SJSA1 (cell line): ENCODE measurements around the gene TRIM50. TPM values are rescaled to one million over a fixed set of nuclear protein-coding genes. Genes with fewer than 3 reads are reported as not detected.

Experiments used
- DNase-seq, 2 experiments: peaks; one replicate each; pipeline ENCODE4 v3.0.0-alpha.2; 2015 to 2020; ENCODE audit warnings: low spot score in 2 of 2, low read depth in 1 of 2
- H3K27ac ChIP-seq: fragments of 250-450 bp; sonication (Bioruptor Pico); 2 replicates; pipeline ENCODE4 v1.5.1; 2020; ENCODE audit warnings: mild to moderate bottlenecking, moderate library complexity
- H3K27me3 ChIP-seq: fragments of 250-450 bp; sonication (Bioruptor Pico); replicated peaks from 2 replicates; pipeline ENCODE4 v1.5.1; 2020; ENCODE audit warnings: mild to moderate bottlenecking, moderate library complexity
- H3K36me3 ChIP-seq: fragments of 250-450 bp; sonication (Bioruptor Pico); 2 replicates; pipeline ENCODE4 v1.5.1; 2020; ENCODE audit warnings: mild to moderate bottlenecking
- H3K4me1 ChIP-seq: fragments of 250-450 bp; sonication (Bioruptor Pico); replicated peaks from 2 replicates; pipeline ENCODE4 v1.6.1; 2021; ENCODE audit warnings: mild to moderate bottlenecking
- H3K4me3 ChIP-seq: fragments of 250-450 bp; sonication (Bioruptor Pico); 2 replicates; pipeline ENCODE4 v1.5.1; 2020; ENCODE audit warnings: mild to moderate bottlenecking
- H3K9me3 ChIP-seq: fragments of 250-450 bp; sonication (Bioruptor Pico); replicated peaks from 2 replicates; pipeline ENCODE4 v1.5.1; 2020; ENCODE audit warnings: mild to moderate bottlenecking
- total RNA-seq: library from RNA; depleted of rRNA; stranded (reverse); fragments of >200 nt; shearing (Covaris generic); gene quantifications from 2 replicates; pipeline ENCODE4 v1.2.3, GENCODE V29; 2014

Gene TRIM50
- total RNA-seq, 1 experiment from 2014 or later, result not detected

- H3K27ac ChIP-seq, result no peak overlapping the region
Observed at GRCh38 chr7:73358590-73359275, 30.9 kb upstream of the TRIM50 start.

GRCh38 chr7:73356159-73356558 lies 28.3 kb upstream of the TRIM50 start:
- H3K9me3 ChIP-seq, result no peaks in the 10 kb centered on the region
- H3K27me3 ChIP-seq, result no peaks in the 10 kb centered on the region
- no peak for DNase-seq
- H3K4me3 ChIP-seq, result no peak overlapping the region
- peaks cover 10% of the 10 kb centered on the region for H3K4me1 ChIP-seq
- H3K27ac ChIP-seq, result no peak overlapping the region
- no peaks in the 10 kb centered on the region for H3K36me3 ChIP-seq

More at GRCh38 chr7:73358590-73359275, 30.9 kb upstream of the TRIM50 start:
- Histone ChIP-seq H3K9me3 (no peaks in the 10 kb centered on the region), H3K36me3 (no peaks in the 10 kb centered on the region), H3K4me1 (peaks cover 10% of the 10 kb centered on the region), H3K4me3 (peak overlapping the region; percentile 8; the same call in 1 of the 2 replicates), H3K27me3 (no peaks in the 10 kb centered on the region)
- no peak for DNase-seq

- no peak for DNase-seq
Observed at GRCh38 chr7:73354821-73355220, 26.9 kb upstream of the TRIM50 start.

GRCh38 chr7:73354196-73354595 lies 26.3 kb upstream of the TRIM50 start:
- Histone ChIP-seq H3K27ac (no peak overlapping the region), H3K9me3 (no peaks in the 10 kb centered on the region), H3K27me3 (no peaks in the 10 kb centered on the region), H3K4me3 (no peak overlapping the region), H3K4me1 (peaks cover 10% of the 10 kb centered on the region), H3K36me3 (no peaks in the 10 kb centered on the region)
- DNase-seq, result no peak

More at GRCh38 chr7:73354821-73355220, 26.9 kb upstream of the TRIM50 start:
- peaks cover 10% of the 10 kb centered on the region for H3K4me1 ChIP-seq
- no peaks in the 10 kb centered on the region for H3K36me3 ChIP-seq
- no peak overlapping the region for H3K4me3 ChIP-seq
- H3K9me3 ChIP-seq, result no peaks in the 10 kb centered on the region
- no peak overlapping the region for H3K27ac ChIP-seq
- no peaks in the 10 kb centered on the region for H3K27me3 ChIP-seq

GRCh38 chr7:73353243-73353642 lies 25.4 kb upstream of the TRIM50 start:
- Histone ChIP-seq H3K36me3 (no peaks in the 10 kb centered on the region), H3K9me3 (no peaks in the 10 kb centered on the region), H3K4me3 (no peak overlapping the region), H3K27me3 (no peaks in the 10 kb centered on the region), H3K4me1 (peaks cover 6% of the 10 kb centered on the region), H3K27ac (no peak overlapping the region)
- no peak for DNase-seq

GRCh38 chr7:73352784-73353183 lies 24.9 kb upstream of the TRIM50 start:
- Histone ChIP-seq H3K4me1 (peaks cover 1% of the 10 kb centered on the region), H3K27ac (no peak overlapping the region), H3K27me3 (no peaks in the 10 kb centered on the region), H3K9me3 (no peaks in the 10 kb centered on the region), H3K36me3 (no peaks in the 10 kb centered on the region), H3K4me3 (no peak overlapping the region)
- no peak for DNase-seq

- Histone ChIP-seq H3K27me3 (no peaks in the 10 kb centered on the region), H3K9me3 (no peaks in the 10 kb centered on the region), H3K4me1 (no peaks in the 10 kb centered on the region), H3K27ac (no peak overlapping the region), H3K4me3 (no peak overlapping the region), H3K36me3 (no peaks in the 10 kb centered on the region)
- no peak for DNase-seq
Observed at GRCh38 chr7:73351447-73352167, 23.7 kb upstream of the TRIM50 start.

- H3K27ac ChIP-seq, result no peak overlapping the region
- no peaks in the 10 kb centered on the region for H3K4me1 ChIP-seq
- no peaks in the 10 kb centered on the region for H3K27me3 ChIP-seq
- H3K4me3 ChIP-seq, result no peak overlapping the region
- no peak for DNase-seq
- no peaks in the 10 kb centered on the region for H3K36me3 ChIP-seq
- no peaks in the 10 kb centered on the region for H3K9me3 ChIP-seq
Observed at GRCh38 chr7:73350306-73351068, 22.6 kb upstream of the TRIM50 start.

- no peak for DNase-seq
- H3K27me3 ChIP-seq, result no peaks in the 10 kb centered on the region
Observed at GRCh38 chr7:73349763-73350162, 21.9 kb upstream of the TRIM50 start.

GRCh38 chr7:73345951-73346350 lies 18.1 kb upstream of the TRIM50 start:
- Histone ChIP-seq H3K36me3 (no peaks in the 10 kb centered on the region), H3K4me1 (peaks cover 7% of the 10 kb centered on the region), H3K27ac (no peak overlapping the region), H3K9me3 (no peaks in the 10 kb centered on the region), H3K27me3 (no peaks in the 10 kb centered on the region), H3K4me3 (no peak overlapping the region)
- no peak for DNase-seq

More at GRCh38 chr7:73349763-73350162, 21.9 kb upstream of the TRIM50 start:
- Histone ChIP-seq H3K36me3 (no peaks in the 10 kb centered on the region), H3K27ac (no peak overlapping the region), H3K4me1 (no peaks in the 10 kb centered on the region), H3K4me3 (no peak overlapping the region), H3K9me3 (no peaks in the 10 kb centered on the region)

- DNase-seq, result no peak
Observed at GRCh38 chr7:73345538-73345937, 17.7 kb upstream of the TRIM50 start.

GRCh38 chr7:73343671-73344380 lies 15.9 kb upstream of the TRIM50 start:
- H3K9me3 ChIP-seq, result no peaks in the 10 kb centered on the region
- DNase-seq, result no peak
- H3K36me3 ChIP-seq, result no peaks in the 10 kb centered on the region
- no peak overlapping the region for H3K4me3 ChIP-seq
- H3K27ac ChIP-seq, result no peak overlapping the region
- no peaks in the 10 kb centered on the region for H3K27me3 ChIP-seq
- peaks cover 7% of the 10 kb centered on the region for H3K4me1 ChIP-seq

More at GRCh38 chr7:73345538-73345937, 17.7 kb upstream of the TRIM50 start:
- Histone ChIP-seq H3K4me3 (no peak overlapping the region), H3K27ac (no peak overlapping the region), H3K27me3 (no peaks in the 10 kb centered on the region), H3K9me3 (no peaks in the 10 kb centered on the region), H3K36me3 (no peaks in the 10 kb centered on the region), H3K4me1 (peaks cover 7% of the 10 kb centered on the region)

GRCh38 chr7:73342645-73343044 lies 14.8 kb upstream of the TRIM50 start:
- Histone ChIP-seq H3K9me3 (no peaks in the 10 kb centered on the region), H3K27ac (no peak overlapping the region), H3K4me1 (peaks cover 7% of the 10 kb centered on the region), H3K4me3 (no peak overlapping the region), H3K27me3 (no peaks in the 10 kb centered on the region), H3K36me3 (no peaks in the 10 kb centered on the region)
- DNase-seq, result peak in 1 of 2 experiments; percentile 36
